Skeletal muscle tissue (tissue), 4 donors: ENCODE measurements around the gene TPM4. TPM values are rescaled to one million over a fixed set of nuclear protein-coding genes. Genes with fewer than 3 reads are reported as not detected.
A peak's percentile ranks its signal among the peaks of the same experiment; 100 is the strongest.

ENCODE experiments used
- H3K27ac ChIP-seq: one replicate; pipeline ENCODE4 v1.7.0; 2013; ENCODE audit warnings: mild to moderate bottlenecking, low read depth, low read length, inconsistent platforms
- H3K27me3 ChIP-seq, 3 donors: one replicate each; pipeline ENCODE4 v1.7.0; 2013; ENCODE audit warnings: low read length in 3 of 3; ENCODE audit not compliant: control insufficient read depth in 3 of 3, insufficient read depth in 3 of 3
- H3K36me3 ChIP-seq, 3 donors: one replicate each; pipeline ENCODE4 v1.7.0; 2013; ENCODE audit warnings: low read length in 3 of 3; ENCODE audit not compliant: control insufficient read depth in 3 of 3, insufficient read depth in 3 of 3
- H3K4me1 ChIP-seq, 3 donors: one replicate each; pipeline ENCODE4 v1.7.0; 2013; ENCODE audit warnings: low read length in 3 of 3, mild to moderate bottlenecking in 3 of 3; ENCODE audit not compliant: control insufficient read depth in 3 of 3, insufficient read depth in 3 of 3
- H3K4me3 ChIP-seq, 3 donors: one replicate each; pipeline ENCODE4 v1.7.0; 2013; ENCODE audit warnings: low read length in 3 of 3
- H3K9ac ChIP-seq, 3 donors: one replicate each; pipeline ENCODE4 v1.7.0; 2013; ENCODE audit warnings: low read length in 3 of 3, mild to moderate bottlenecking in 3 of 3, moderate library complexity in 2 of 3, low read depth in 1 of 3
- H3K9me3 ChIP-seq, 3 donors: one replicate each; pipeline ENCODE4 v1.7.0; 2013; ENCODE audit warnings: low read length in 3 of 3; ENCODE audit not compliant: control insufficient read depth in 3 of 3
- total RNA-seq: library from RNA; depleted of rRNA; stranded (reverse); fragments of >200 nt; gene quantifications from one replicate; pipeline ENCODE4 v1.2.3, GENCODE V29; 2014
- donor health status: Osteomylitis.

The TPM4 gene
- total RNA-seq, 1 donor from 2014 or later = 122 TPM

DNA sequence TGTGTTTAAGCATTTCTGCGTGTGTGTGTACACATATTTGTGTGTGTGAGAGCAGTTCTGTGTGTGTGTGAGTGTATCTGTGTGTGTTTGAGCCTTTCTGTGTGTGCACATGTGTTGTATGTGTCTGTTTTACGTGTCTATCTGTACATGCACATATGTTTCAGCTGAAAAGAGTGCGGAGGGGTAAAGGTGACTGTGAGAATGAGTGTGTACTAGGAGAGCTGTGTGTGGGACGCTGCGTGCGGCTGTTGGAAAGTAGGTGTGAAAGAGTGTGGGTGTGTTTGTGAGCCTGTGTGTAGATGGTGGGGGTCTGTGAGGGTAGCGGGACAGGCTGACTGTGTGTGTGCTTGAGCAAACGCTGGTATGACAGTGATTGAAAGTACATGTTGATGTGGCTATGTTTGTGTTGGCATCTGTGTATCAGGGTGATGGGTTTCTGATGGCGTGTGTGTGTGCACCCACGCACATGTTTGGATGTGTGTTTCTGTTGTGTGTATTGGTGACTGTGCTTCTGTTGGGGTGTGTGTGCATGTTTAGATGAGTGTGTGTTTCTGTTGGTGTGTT, 7.5 kb upstream of the TPM4 start:
- Histone ChIP-seq H3K9ac (no peak overlapping the region), H3K4me1 (peaks cover 0 to 13% (median 7%) of the 10 kb centered on the region in 3 donors), H3K27ac (no peak overlapping the region), H3K27me3 (peaks cover 0 to 13% (median 2%) of the 10 kb centered on the region in 3 donors), H3K36me3 (no peaks in the 10 kb centered on the region), H3K4me3 (peak overlapping the region in 1 of 3 donors; percentile 4), H3K9me3 (no peaks in the 10 kb centered on the region)

DNA sequence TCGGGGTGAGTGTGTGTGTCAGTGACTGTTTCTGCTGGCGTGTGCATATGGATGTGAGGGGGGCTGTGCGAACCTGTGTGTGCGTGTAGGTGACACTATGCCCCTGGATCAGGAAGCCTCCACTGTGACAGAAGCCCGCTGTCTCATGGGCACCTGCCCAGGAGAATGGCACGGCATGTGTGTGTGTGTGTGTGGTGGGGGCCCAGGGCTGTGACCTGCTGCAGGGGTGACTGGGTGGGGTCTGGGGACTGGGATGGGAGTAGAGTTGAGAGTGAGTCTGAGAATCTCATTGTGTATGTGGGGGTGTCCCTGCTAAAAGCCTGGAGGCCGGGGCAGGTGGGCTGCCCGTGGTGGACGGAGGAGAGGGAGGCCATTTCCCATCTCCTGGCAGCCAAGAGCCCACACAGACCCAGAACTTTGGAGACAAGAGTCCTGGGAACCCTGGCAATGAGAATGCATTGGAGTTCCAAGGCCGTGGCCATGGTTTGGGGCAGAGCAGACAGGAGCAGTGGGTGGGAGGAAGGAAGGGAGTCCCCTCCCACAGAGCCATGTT, 6.4 kb upstream of the TPM4 start:
- Histone ChIP-seq H3K9ac (peak overlapping the region in 1 of 3 donors; percentile 50), H3K27ac (peak overlapping the region; percentile 74)

DNA sequence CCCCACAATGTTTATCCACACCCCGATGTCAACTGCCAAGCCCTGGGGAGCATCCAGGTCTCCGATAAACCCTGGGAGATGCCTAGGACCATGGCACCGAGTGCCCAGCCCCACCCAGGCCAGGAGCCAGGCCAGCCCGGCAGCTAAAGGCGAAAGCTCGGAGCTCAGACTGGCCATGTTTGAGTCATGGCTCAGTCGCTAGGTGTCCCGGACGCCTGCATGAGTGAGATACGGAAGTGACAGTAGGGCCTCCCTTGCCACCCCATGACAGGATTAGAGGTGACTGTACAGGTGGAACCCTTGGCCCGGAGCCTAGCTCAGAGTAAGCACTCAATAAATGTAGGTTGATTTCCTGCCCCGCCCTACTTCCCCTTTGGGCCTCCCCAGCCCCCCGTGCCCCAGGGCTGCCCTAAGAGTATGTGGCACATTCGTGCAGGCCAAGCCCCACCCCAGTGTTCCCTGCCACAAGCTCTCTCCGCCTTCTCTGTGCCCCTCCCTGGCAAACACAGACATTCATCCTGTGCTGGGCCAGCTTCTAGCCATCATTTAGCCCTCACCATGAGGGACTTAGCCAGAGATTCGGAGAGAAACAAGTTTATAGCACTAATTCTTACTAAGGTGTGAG, 5.8 kb upstream of the TPM4 start:
- Histone ChIP-seq H3K36me3 (no peaks in the 10 kb centered on the region), H3K9ac (peak overlapping the region in 1 of 3 donors; percentile 50), H3K4me3 (no peak overlapping the region), H3K27ac (peak overlapping the region; percentile 74), H3K9me3 (no peaks in the 10 kb centered on the region), H3K27me3 (peaks cover 0 to 15% (median 13%) of the 10 kb centered on the region in 3 donors), H3K4me1 (peaks cover 0 to 13% (median 8%) of the 10 kb centered on the region in 3 donors)

More for the DNA sequence above, 6.4 kb upstream of the TPM4 start:
- peaks cover 0 to 13% (median 7%) of the 10 kb centered on the region in 3 donors for H3K4me1 ChIP-seq
- no peak overlapping the region for H3K4me3 ChIP-seq
- H3K9me3 ChIP-seq = no peaks in the 10 kb centered on the region
- no peaks in the 10 kb centered on the region for H3K36me3 ChIP-seq
- H3K27me3 ChIP-seq = peaks cover 0 to 10% (median 9%) of the 10 kb centered on the region in 3 donors

DNA sequence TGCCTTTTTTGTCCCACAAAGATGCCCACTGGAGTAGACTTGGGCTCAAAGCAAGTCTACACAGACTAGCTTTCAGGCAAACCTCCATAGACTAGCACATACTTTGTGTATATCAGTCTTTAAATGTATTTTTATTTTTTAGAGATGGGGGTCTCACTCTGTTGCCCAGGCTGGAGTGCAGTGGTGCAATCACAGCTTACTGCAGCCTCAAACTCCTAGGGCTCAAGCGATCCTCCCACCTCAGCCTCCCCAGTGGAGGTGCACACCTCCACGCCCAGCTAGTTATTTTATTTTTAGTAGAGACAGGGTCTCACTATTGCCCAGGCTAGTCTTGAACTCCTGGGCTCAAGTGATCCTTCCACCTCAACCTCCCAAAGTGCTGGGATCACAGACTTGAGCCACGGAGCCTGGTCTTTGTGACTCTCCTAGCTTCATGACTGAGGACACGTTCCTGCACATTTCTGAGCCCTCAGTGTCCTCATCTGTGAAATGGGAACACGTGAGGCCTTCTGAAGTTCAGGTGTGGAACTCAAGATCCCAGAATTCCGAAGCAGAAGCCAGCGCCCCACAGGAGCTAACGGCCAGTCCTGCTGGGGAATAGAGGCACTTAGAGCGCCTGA, 5.1 kb upstream of the TPM4 start:
- Histone ChIP-seq H3K4me3 (no peak overlapping the region), H3K27me3 (peaks cover 0 to 18% (median 16%) of the 10 kb centered on the region in 3 donors), H3K9me3 (no peaks in the 10 kb centered on the region), H3K27ac (peak overlapping the region; percentile 74), H3K36me3 (no peaks in the 10 kb centered on the region), H3K4me1 (peaks cover 0 to 15% (median 11%) of the 10 kb centered on the region in 3 donors), H3K9ac (peak overlapping the region in 1 of 3 donors; percentile 33)

DNA sequence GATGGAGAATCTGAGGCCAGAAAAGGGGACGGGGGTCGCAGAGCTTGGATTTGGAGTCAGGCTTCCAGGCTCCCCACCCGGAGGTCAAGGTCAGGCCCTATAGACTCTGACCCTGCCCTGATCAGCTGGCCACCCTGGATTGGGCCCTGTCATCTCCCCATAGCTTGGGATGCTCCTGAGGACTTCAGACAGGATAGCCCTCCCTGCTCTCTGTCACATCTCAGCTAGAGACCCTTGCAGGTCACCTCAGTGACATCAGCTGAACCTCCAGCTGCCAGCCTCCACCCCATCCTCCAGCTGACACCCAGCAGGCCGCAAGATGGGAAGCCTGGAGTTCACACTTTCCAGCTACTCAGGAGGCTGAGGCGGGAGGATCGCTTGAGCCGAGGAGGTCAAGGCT, 2.8 kb upstream of the TPM4 start:
- Histone ChIP-seq H3K4me3 (no peak overlapping the region), H3K9ac (peak overlapping the region in 1 of 3 donors; percentile 8), H3K36me3 (no peaks in the 10 kb centered on the region), H3K4me1 (peaks cover 9 to 21% (median 11%) of the 10 kb centered on the region in 3 donors), H3K27ac (no peak overlapping the region), H3K27me3 (peaks cover 9 to 30% (median 16%) of the 10 kb centered on the region in 3 donors), H3K9me3 (no peaks in the 10 kb centered on the region)

DNA sequence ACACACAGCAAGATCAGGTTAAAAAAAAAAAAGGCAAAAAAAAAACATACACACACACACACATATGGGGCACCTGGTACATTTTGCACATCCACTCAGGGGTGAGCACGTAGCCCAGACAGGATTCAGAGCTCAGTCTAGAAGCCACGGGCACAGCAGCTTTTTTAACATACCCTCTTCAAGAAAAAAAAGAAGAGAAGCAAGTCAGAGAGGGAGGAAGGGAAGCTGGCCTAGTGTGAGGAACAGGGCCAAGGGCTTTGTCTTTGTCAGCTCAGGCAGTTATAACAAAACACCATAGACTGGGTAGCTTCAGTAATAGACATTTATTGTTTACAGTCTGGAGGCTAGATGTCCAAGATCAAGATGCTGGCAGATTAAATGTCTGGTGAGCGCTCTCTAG, 2.3 kb upstream of the TPM4 start:
- Histone ChIP-seq H3K27me3 (peaks cover 9 to 30% (median 16%) of the 10 kb centered on the region in 3 donors), H3K36me3 (no peaks in the 10 kb centered on the region), H3K4me1 (peaks cover 10 to 21% (median 11%) of the 10 kb centered on the region in 3 donors), H3K27ac (no peak overlapping the region), H3K9ac (no peak overlapping the region), H3K9me3 (no peaks in the 10 kb centered on the region), H3K4me3 (no peak overlapping the region)

DNA sequence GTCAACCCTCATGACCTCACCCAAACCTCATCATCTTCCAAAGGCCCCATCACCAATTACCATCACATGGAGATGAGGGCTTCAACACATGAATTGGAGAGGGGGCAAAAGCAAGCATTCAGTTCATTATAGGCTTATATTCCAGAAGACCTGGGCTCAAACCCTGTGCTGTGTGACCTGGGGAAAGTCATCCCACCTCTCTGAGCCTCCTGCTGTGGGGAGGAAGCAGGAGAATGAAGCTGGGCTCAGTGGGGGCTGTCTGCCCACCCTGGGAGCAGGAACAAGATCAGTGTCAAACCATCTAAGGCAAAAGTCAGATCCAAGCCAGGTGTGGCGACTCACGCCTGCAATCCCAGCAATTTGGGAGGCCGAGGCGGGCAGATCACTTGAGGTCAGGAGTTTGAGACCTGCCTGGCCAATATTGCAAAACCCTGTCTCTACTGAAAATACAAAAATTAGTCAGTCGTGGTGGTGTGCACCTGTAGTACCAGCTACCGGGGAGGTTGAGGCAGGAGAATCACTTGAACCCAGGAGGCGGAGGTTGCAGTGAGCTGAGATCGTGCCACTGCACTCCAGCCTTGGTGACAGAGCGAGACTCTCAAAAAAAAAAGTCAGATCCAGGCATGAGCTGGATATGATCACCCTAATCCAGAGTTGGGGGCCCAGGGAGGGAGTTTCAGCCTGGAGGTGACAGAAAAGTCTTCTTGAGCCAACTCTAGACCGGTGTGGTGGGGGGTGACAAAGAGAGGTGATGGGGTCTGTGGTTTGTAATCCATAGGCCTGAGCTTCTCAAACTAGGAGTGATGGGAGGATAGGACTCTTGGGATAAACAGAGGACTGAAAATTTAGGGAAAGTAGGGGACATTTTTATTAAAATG, 1.6 kb upstream of the TPM4 start:
- H3K36me3 ChIP-seq = no peaks in the 10 kb centered on the region
- no peak overlapping the region for H3K9ac ChIP-seq

DNA sequence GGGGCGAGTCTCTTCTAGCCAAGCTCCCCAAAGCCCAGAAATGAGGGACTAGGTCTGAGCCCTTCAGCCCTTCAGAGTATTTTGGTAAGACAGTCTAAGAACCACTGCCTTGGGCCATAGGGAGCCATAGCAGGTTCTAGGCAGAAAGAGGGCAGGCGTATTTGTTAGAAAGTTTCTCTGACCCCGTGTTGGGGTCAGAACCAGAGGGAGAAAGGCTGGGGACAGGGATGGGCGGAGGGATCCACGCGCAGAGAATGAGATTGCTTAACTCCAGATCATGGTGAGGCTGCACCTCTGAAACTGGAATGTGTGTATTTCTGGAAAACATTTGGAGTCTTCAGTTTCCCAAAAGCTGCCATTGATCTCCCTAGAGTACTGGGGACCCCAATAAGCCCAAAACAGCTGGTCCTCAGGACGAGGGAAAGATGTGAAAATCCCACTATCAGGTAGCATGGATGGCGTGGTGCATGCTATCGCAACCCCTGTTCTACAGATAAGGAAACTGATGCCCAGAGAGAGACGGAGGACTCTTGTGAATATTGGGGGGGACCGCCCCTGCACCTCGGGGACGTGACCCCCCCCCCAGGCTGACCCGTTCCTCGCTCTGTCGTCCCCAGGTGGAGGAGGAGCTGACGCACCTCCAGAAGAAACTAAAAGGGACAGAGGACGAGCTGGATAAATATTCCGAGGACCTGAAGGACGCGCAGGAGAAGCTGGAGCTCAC, 703 bp upstream of the TPM4 start:
- H3K27ac ChIP-seq = peak overlapping the region; percentile 90
- peak overlapping the region; percentile 16 to 64 (median 54) for H3K4me3 ChIP-seq
- peaks cover 11 to 20% (median 15%) of the 10 kb centered on the region in 3 donors for H3K4me1 ChIP-seq
- no peaks in the 10 kb centered on the region for H3K36me3 ChIP-seq
- no peaks in the 10 kb centered on the region for H3K9me3 ChIP-seq
- peak overlapping the region; percentile 65 to 68 (median 65) for H3K9ac ChIP-seq
- H3K27me3 ChIP-seq = peaks cover 9 to 30% (median 16%) of the 10 kb centered on the region in 3 donors

More for the DNA sequence above, 1.6 kb upstream of the TPM4 start:
- H3K4me3 ChIP-seq = no peak overlapping the region
- no peaks in the 10 kb centered on the region for H3K9me3 ChIP-seq
- peaks cover 9 to 30% (median 16%) of the 10 kb centered on the region in 3 donors for H3K27me3 ChIP-seq
- H3K4me1 ChIP-seq = peaks cover 11 to 21% (median 15%) of the 10 kb centered on the region in 3 donors
- H3K27ac ChIP-seq = no peak overlapping the region
